ENCODE measurements around the gene HES7.

HES7 gene

GRCh38 chr17:8122422-8122923 lies 1.4 kb downstream of the HES7 start:
- DNase-seq (ENCODE audit: low read depth): no peak
- peak overlapping the region; percentile 54 for H3K4me3 ChIP-seq (ENCODE audit: low read depth, low read length)
- in situ Hi-C loops (cut with HindIII; ENCODE audit: low sequenced_read_pairs): loop anchor here (25.0 kb wide), 1 partner anchor 190 kb away; the partner anchor contains the start of gene ARHGEF15
- TF ChIP-seq CTCF (IDR thresholded peaks at IDR 0.05; ENCODE audit: low read depth, low read length, missing control alignments): no peak

DNA sequence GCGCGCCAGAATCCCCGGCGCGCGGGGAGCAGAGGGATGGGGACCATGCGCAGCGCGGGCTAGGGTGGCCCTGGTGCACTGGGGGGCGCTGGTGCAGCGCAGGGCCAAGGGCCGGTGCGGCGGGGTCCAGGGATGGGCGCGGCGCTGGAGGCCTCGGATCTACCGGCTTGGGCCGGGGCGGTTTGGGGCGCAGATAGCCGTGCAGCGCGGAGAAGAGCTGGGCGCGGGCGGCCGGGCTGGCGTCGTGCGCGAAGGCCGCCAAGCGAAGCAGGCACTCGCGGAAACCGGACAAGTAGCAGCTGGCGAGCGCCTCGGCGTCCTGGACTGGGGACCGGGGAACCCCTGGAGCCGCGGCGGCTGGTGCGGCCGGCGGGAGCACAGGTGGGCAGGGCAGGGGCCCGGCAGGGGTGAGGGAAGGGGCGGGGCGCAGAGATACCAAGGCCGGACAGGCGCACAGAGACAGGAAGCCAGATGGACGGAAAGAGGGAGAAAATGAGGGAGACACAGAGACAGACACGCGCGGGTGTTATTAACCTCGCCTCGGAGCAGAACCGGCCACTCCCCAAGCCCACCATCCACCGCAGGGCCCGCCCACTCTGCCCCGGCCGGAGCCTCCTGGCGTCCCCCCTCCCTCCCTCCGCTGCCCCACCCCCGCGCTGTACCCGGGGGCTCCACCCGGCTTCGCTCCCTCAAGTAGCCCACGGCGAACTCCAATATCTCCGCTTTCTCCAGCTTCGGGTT lies 2.1 kb downstream of the HES7 start:
- in situ Hi-C loops (cut with HindIII; ENCODE audit: low sequenced_read_pairs): loop anchor here (25.0 kb wide), 1 partner anchor 190 kb away; the partner anchor contains the start of gene ARHGEF15
- DNase-seq (ENCODE audit: low read depth): no peak
- TF ChIP-seq CTCF (IDR thresholded peaks at IDR 0.05; ENCODE audit: low read depth, low read length, missing control alignments): peak; percentile 42
- H3K4me3 ChIP-seq (ENCODE audit: low read depth, low read length): peak overlapping the region; percentile 54

GRCh38 chr17:8121407-8121680 lies 2.6 kb downstream of the HES7 start:
- no peak for TF ChIP-seq CTCF (IDR thresholded peaks at IDR 0.05; ENCODE audit: low read depth, low read length, missing control alignments)
- no peak for DNase-seq (ENCODE audit: low read depth)
- H3K4me3 ChIP-seq (ENCODE audit: low read depth, low read length): peak overlapping the region; percentile 54
- in situ Hi-C loops (cut with HindIII; ENCODE audit: low sequenced_read_pairs): loop anchor here (25.0 kb wide), 1 partner anchor 191 kb away; the partner anchor contains the start of gene ARHGEF15

DNA sequence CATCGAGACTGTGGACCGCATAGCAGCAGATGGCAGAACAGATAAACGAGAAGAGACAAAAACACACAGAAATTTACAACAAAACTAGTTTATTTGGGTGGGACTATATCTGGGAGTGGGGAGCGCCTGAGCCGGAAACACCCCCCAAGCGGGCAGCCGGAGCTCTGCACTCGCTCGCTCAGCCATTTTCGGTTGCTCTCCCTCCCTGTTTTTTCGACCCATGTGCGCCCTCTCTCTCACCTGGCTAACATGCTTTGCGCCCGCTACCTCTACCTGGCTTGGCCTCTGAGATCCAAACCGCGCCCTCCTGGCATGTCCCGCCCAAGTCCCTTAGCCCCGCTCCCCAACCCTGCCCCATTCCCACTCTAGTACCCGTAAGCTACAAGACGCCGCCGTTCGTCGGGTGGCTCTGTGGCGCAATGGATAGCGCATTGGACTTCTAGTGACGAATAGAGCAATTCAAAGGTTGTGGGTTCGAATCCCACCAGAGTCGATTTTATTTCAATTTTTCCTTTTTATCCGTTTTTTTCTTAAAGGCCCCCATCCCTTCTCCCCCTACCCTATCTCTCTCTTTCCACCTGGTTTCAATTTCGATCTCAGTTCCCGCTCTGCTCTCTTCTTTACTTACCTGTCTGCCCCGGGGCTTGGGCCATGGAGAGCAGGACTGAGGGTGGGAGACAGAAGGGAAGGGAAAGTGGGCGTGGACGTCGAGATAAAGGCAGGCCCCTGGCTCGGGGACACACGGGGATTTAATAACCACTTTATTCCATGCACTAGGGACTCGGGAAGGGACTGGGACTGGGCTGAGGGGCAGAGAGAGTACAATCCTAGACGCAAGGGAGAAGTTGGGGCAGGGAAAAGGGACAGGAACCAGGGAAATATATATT lies 3.1 kb downstream of the HES7 start:
- TF ChIP-seq CTCF (IDR thresholded peaks at IDR 0.05; ENCODE audit: low read depth, low read length, missing control alignments): peak; percentile 49
- DNase-seq (ENCODE audit: low read depth): no peak
- in situ Hi-C loops (cut with HindIII; ENCODE audit: low sequenced_read_pairs): loop anchor here (25.0 kb wide), 1 partner anchor 192 kb away; the partner anchor contains the start of gene ARHGEF15
- peak overlapping the region; percentile 54 for H3K4me3 ChIP-seq (ENCODE audit: low read depth, low read length)

- H3K4me3 ChIP-seq (ENCODE audit: low read depth, low read length): peak overlapping the region; percentile 58
- DNase-seq (ENCODE audit: low read depth): peak; percentile 80
- in situ Hi-C loops (cut with HindIII; ENCODE audit: low sequenced_read_pairs): loop anchor here (10.0 to 25.0 kb wide), 2 partner anchors 65 to 192 kb away; partner anchors contain the start of gene ARHGEF15
- no peak for TF ChIP-seq CTCF (IDR thresholded peaks at IDR 0.05; ENCODE audit: low read depth, low read length, missing control alignments)
Observed at GRCh38 chr17:8119581-8120519, 4.1 kb downstream of the HES7 start.

All from astrocyte of the cerebellum (primary cell).